Stimulated activated effector memory CD8-positive, alpha-beta T cell treated with anti-CD3 and anti-CD28 coated beads, Interleukin-12 subunit alpha, Interleukin-12 subunit beta, amount 100 ng/mL, for 72 hours (primary cell): ENCODE results near the gene CDC5L.

Source experiments
- ATAC-seq: fragments of 150-1000 bp; cut with Tn5 transposase; 2 replicates; pipeline ENCODE4 v1.10.0; 2021
- DNase-seq, 2 donors: peaks; one replicate each; pipeline ENCODE4 v3.0.0; 2021 to 2022; ENCODE audit warnings: low spot score in 2 of 2
- H3K27ac Mint-ChIP-seq: one replicate; pipeline ENCODE4 v1.8.0; 2022; ENCODE audit warnings: mild to moderate bottlenecking, mixed read lengths
- H3K36me3 Mint-ChIP-seq: one replicate; pipeline ENCODE4 v1.8.0; 2022; ENCODE audit warnings: mild to moderate bottlenecking, mixed read lengths
- H3K4me1 Mint-ChIP-seq: one replicate; pipeline ENCODE4 v1.8.0; 2022; ENCODE audit warnings: mixed read lengths
- H3K4me3 Mint-ChIP-seq: one replicate; pipeline ENCODE4 v1.8.0; 2022; ENCODE audit warnings: mild to moderate bottlenecking, mixed read lengths
- H3K9me3 Mint-ChIP-seq: one replicate; pipeline ENCODE4 v1.8.0; 2022; ENCODE audit warnings: mixed read lengths

The CDC5L gene

DNA sequence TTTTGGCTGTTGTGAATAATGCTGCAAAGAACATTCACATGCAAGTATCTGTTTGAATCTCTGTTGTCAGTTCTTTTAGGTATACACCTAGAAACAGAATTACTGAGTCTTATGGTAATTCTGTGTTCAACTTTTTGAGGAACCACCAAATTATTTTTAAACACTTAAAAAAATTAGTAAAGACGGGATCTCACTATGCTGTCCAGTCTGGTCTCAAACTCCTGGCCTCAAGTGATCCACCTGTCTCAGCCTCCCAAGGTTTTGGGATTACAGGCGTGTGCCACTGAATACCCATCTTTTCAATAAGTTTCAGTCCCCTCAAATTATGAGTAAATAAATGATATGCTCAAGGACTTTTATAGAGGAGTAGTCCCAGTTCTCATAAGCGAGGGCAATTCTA lies 27.5 kb upstream of the CDC5L start:
- Mint-ChIP-seq H3K4me3 (no peak overlapping the region), H3K27ac (no peak overlapping the region), H3K36me3 (no peaks in the 10 kb centered on the region), H3K4me1 (no peaks in the 10 kb centered on the region), H3K9me3 (no peaks in the 10 kb centered on the region)
- DNase-seq (no peak), ATAC-seq (no peak)

DNA sequence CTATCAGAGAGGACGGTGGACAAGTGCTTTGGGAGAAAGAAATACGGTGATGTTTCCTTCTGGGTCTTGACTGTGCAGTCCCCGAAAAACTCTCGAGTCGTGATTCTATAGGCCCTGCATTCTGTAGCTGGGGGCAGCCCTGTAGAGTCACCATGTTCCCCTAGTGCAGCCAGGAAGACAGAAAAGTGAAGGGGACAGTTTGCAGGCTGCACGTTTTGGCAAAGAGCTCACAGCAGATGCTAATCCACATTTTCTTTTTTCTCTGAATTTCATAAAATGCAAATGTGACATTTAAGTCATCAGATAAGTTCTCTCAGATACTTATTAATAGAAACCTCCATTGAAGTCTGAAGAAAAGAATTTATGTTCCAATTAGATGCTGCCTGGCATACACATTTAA lies 25.6 kb upstream of the CDC5L start:
- Mint-ChIP-seq H3K9me3 (no peaks in the 10 kb centered on the region), H3K36me3 (no peaks in the 10 kb centered on the region), H3K4me1 (no peaks in the 10 kb centered on the region), H3K4me3 (no peak overlapping the region), H3K27ac (no peak overlapping the region)
- ATAC-seq = no peak
- DNase-seq = no peak

DNA sequence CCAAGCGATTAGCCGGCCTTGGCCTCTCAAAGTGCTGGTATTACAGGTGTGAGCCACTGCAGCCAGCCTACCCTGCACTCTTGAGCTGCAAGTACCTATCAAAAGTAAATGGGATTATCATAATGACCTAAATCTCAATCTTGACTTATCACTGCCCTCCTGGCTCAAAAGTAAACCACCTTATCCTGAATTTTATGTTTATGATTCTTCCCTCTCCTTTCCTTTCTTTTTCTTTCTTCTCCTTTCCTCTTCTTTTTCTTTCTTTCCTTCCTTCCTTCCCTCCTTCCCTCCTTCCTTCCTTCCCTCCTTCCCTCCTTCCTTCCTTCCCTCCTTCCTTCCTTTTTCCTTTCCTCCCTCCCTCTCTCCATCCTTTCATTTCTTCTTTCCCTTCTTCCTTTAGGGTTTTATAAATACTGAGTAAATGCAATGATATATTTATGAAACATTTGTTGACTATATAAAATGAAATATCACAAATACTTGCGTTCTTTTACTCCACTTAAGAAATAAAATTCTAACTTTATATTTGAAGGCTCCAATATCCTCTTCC lies 24.1 kb upstream of the CDC5L start:
- H3K27ac Mint-ChIP-seq = no peak overlapping the region
- DNase-seq = no peak
- no peaks in the 10 kb centered on the region for H3K36me3 Mint-ChIP-seq

DNA sequence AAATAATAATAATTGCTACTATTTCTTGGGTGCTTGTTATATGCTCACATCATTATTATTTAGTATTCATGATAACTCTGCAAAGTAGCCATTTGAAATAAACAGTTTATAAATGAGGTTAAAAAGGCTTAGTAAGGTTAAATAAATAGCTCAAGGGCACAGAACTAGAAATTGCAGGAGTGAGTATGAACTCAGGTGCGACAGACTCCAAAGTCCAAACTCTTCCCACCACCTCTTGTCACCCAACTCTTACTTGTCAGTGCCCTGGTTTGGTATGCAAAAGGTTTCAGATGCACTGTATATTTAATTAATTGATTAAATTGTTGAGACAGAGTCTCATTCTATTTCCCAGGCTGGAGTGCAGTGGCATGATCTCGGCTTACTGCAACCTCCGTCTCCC lies 20.7 kb upstream of the CDC5L start:
- no peak overlapping the region for H3K27ac Mint-ChIP-seq
- no peaks in the 10 kb centered on the region for H3K4me1 Mint-ChIP-seq
- ATAC-seq (no peak), DNase-seq (no peak)
- no peaks in the 10 kb centered on the region for H3K9me3 Mint-ChIP-seq
- no peak overlapping the region for H3K4me3 Mint-ChIP-seq
- no peaks in the 10 kb centered on the region for H3K36me3 Mint-ChIP-seq

More for the DNA sequence above, 24.1 kb upstream of the CDC5L start:
- H3K4me3 Mint-ChIP-seq = no peak overlapping the region
- no peaks in the 10 kb centered on the region for H3K4me1 Mint-ChIP-seq
- H3K9me3 Mint-ChIP-seq = no peaks in the 10 kb centered on the region
- ATAC-seq = no peak

DNA sequence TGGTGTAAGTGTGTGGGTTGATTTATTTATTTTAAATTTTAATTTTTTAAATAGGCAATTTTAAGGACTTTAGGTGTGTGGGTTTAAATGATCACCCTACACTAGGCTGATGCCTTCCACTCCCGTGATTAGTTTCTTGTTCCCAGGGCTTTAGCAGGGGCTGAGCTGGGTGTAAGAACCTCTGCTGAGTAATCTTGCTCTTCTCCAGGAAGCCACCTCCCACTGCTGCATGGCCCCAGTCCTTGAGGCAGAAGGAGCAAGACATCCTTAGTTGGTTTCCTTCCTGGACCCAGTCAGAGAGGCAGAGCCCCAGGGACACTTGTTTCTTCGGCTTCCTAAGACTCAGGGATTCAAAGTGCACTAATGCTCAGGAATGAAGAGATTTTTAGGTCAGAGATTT lies 19.8 kb upstream of the CDC5L start:
- H3K27ac Mint-ChIP-seq = no peak overlapping the region
- H3K4me3 Mint-ChIP-seq = no peak overlapping the region
- DNase-seq = no peak
- H3K9me3 Mint-ChIP-seq = no peaks in the 10 kb centered on the region
- ATAC-seq = no peak
- H3K4me1 Mint-ChIP-seq = no peaks in the 10 kb centered on the region
- no peaks in the 10 kb centered on the region for H3K36me3 Mint-ChIP-seq

DNA sequence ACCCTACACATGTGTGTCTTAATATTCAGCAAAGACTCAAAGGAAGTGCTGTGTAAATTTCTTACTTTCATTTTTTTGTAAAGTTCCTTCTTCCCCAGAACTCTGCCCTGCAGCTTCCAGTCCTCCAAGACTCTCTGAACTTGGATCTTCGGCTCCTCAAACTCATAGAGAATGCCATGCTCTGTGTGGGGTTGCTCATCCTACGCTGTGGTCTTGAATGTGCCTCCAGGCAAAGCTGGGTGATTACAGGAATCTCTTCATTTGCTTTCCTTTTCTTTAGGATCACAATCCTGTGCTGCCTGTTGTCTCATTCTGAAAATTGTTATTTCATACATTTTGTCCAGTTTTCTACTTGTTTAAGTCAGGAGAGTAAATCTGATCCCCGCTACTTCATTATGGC lies 14.5 kb upstream of the CDC5L start:
- Mint-ChIP-seq H3K36me3 (no peaks in the 10 kb centered on the region), H3K27ac (no peak overlapping the region), H3K4me3 (no peak overlapping the region), H3K4me1 (no peaks in the 10 kb centered on the region), H3K9me3 (no peaks in the 10 kb centered on the region)
- ATAC-seq = no peak
- no peak for DNase-seq

DNA sequence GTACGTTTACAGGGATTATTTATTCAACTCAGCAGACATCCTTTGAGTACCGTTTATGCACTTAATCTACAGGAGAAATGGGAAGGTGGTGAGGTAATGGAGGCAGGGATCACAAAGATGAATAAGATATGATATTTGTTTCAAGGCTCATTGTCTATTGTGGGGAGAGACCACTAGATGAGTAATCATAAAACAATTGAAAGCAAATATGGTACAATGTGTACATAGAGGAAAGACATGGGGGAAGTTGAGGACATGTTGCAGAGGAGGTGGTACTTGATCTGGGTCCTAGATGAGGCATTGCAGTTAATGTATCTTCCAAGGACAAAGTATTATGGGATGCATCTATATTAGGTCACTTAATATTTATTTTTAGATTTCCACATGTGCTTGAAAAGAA lies 13.7 kb upstream of the CDC5L start:
- ATAC-seq = no peak

DNA sequence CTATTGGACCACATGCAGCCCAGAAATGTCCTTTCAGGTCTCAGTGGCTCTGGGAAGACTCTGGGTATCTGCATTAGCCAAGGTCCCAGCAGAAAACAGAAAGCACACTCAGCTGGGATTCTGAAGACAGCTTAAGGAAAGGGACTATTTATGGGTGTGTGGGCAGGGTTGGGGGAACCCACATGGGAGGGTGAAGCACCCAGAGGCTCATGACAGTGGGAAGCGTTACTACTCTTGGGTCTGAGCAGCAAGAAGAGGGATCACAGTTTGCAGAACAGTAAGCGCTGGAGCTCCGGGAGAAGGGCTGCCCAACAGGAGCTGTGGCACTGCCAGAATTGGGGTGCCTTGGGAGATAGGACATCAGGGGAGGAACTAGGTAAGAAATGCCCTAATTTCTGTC lies 12.4 kb upstream of the CDC5L start:
- Mint-ChIP-seq H3K27ac (no peak overlapping the region), H3K36me3 (no peaks in the 10 kb centered on the region), H3K4me3 (no peak overlapping the region), H3K9me3 (no peaks in the 10 kb centered on the region), H3K4me1 (no peaks in the 10 kb centered on the region)
- DNase-seq = no peak
- ATAC-seq = no peak

More for the DNA sequence above, 13.7 kb upstream of the CDC5L start:
- H3K36me3 Mint-ChIP-seq = no peaks in the 10 kb centered on the region
- H3K9me3 Mint-ChIP-seq = no peaks in the 10 kb centered on the region
- H3K4me1 Mint-ChIP-seq = no peaks in the 10 kb centered on the region
- H3K4me3 Mint-ChIP-seq = no peak overlapping the region
- DNase-seq = no peak
- no peak overlapping the region for H3K27ac Mint-ChIP-seq

DNA sequence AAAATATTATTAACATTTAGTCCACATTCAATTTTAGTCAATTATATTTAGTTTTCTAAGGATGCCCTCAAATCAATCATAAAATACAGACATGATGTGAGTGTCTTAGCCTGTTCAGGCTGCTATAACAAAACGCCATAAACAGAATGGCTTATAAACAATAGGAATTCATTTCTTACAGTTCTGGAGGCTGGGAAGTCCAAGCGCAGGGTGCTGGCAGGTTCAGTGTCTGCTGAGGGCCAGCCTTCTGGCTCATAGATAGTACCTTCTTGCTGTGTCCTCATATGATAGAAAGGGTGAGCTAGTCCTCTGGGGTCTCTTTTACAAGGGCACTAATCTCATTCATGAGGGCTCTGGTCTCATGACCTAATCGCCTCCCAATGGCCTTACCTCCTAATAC lies 10.0 kb upstream of the CDC5L start:
- Mint-ChIP-seq H3K4me1 (no peaks in the 10 kb centered on the region), H3K4me3 (no peak overlapping the region), H3K36me3 (no peaks in the 10 kb centered on the region), H3K27ac (no peak overlapping the region), H3K9me3 (no peaks in the 10 kb centered on the region)
- DNase-seq (no peak), ATAC-seq (no peak)

DNA sequence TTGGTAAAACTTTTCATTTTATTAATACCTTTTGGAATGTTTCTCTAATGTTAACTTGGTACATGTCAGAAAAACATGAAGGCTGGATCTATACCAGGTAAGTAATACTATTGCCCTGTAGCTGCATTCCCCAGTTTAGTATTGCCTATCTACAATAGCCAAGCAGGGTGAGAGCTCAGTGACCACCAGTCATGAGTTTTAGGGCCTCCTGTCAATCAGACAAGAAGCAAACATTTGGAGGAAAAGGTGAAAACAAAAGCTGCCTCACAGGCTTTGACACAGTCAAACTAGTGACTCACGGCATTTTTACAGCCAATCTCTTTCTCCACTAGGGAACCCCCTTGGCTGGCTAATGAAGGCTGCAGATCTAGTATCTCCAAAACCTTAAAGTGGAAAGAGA lies 9.5 kb upstream of the CDC5L start:
- Mint-ChIP-seq H3K4me3 (no peak overlapping the region), H3K36me3 (no peaks in the 10 kb centered on the region)
- ATAC-seq = no peak

DNA sequence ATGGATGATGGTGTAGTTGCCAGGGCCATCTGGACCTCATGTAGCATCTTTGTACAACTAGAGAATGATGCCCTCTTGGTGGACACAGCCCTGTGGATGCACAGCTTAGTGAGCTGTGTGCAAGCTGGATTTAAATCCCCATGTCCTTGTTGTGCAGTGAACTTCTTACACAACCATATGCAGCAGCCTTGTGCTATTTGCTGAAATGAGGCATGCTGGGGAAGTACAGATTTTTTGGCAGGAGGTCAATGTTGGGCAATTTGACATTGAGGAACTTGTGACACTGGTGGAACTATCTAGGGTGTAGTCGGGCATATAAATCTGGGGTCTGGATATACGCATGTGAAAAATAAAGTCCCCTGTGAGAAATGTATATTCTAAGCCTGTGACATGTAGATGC lies 5.8 kb upstream of the CDC5L start:
- Mint-ChIP-seq H3K36me3 (peaks cover 5% of the 10 kb centered on the region), H3K9me3 (no peaks in the 10 kb centered on the region), H3K27ac (no peak overlapping the region), H3K4me3 (no peak overlapping the region), H3K4me1 (peaks cover 6% of the 10 kb centered on the region)
- DNase-seq = no peak
- ATAC-seq = no peak

More for the DNA sequence above, 9.5 kb upstream of the CDC5L start:
- no peaks in the 10 kb centered on the region for H3K4me1 Mint-ChIP-seq
- DNase-seq = no peak
- no peaks in the 10 kb centered on the region for H3K9me3 Mint-ChIP-seq
- no peak overlapping the region for H3K27ac Mint-ChIP-seq

DNA sequence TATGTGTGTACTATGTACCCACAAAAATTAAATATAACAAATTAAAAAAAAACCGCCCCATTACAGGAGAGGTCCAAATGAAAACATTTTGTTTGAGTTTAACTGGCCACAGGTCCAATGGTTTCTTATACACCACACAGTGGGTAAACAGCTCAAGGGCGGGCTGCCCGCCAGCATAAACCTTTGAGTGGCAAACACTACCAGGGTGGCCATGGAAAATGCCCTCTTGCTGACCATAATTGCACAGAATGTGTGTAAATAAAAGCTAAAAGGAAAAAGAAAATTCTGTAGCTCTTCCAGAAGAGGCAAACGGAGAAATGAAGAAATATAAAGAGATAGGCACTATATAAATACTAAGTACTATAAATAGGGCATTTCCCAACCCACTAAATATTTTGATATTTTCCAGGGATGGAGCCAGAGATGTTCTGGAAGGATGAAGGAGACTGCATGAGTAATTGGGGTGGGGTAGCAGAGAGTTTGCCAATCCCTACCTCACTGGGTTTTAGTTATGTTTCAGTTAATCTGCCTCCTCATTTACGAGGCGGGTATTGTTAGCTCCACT lies 1.1 kb upstream of the CDC5L start:
- Mint-ChIP-seq H3K4me1 (peaks cover 36% of the 10 kb centered on the region), H3K36me3 (peaks cover 48% of the 10 kb centered on the region), H3K4me3 (peak overlapping the region; percentile 86), H3K9me3 (no peaks in the 10 kb centered on the region), H3K27ac (peak overlapping the region; percentile 92)
- DNase-seq (no peak), ATAC-seq (no peak)

DNA sequence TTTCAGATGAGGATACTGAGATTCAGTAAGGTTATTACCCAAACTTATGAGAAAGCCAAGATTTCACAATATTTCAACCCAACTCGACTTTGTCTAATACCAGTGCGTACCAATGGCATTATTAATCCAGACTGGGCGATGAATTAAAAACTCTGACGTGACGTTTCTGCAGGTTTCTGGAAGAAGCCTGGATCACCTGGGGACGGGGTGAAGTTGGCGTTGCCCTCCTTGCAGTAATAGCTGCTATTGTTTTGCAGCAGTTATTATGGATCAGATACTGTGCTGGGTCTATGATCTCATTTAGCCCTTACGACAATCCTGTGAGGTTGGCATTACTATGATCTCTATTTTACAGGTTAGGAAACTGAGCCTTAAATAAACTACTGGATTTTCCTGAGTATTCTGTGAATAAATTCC lies 569 bp upstream of the CDC5L start:
- Mint-ChIP-seq H3K36me3 (peaks cover 53% of the 10 kb centered on the region), H3K4me3 (peak overlapping the region; percentile 86), H3K9me3 (no peaks in the 10 kb centered on the region), H3K4me1 (peaks cover 41% of the 10 kb centered on the region), H3K27ac (peak overlapping the region; percentile 92)
- ATAC-seq = peak; percentile 27
- no peak for DNase-seq

DNA sequence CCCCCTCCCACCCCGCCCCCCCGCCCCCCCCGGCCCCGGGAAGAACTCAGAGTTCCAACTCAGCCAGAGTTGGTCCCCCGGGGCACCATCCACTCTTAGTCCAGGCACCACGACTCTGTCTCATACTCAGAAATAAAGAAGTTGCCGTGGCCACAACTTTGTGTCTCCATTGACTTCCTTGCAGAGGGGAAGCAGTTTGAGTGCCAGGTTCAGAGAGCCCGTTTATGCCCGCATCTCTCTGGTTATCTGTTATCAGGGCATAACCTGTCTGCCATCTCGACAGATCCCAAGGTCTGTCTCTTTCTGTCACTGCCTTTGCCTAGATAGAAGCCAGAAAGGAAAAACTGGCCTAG lies 605 bp downstream of the CDC5L start:
- peaks cover 42% of the 10 kb centered on the region for H3K4me1 Mint-ChIP-seq

DNA sequence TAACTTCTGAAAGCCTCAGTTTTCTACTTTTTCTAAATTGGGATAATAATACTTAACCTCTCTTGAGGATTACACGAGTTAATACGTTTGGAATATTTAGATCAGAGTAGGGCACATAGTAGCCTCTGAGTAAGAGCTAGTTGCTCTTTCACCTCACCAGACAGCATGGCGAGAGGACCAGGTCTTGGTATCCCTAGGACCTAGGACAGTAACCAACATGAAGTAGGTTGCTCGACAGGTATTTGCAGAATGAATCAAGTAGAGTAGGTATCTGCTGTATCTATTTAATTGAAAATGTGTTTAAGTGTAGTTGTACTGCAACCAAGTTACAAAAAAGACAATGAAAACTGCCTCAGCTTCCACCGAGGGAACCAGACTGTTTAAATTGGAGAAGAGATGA lies 1.4 kb downstream of the CDC5L start:
- ATAC-seq = no peak
- H3K9me3 Mint-ChIP-seq = no peaks in the 10 kb centered on the region
- peaks cover 45% of the 10 kb centered on the region for H3K4me1 Mint-ChIP-seq
- peak overlapping the region; percentile 92 for H3K27ac Mint-ChIP-seq
- DNase-seq = no peak
- peaks cover 73% of the 10 kb centered on the region for H3K36me3 Mint-ChIP-seq
- peak overlapping the region; percentile 86 for H3K4me3 Mint-ChIP-seq

More for the DNA sequence above, 605 bp downstream of the CDC5L start:
- Mint-ChIP-seq H3K4me3 (peak overlapping the region; percentile 86), H3K36me3 (peaks cover 65% of the 10 kb centered on the region), H3K27ac (peak overlapping the region; percentile 92), H3K9me3 (no peaks in the 10 kb centered on the region)
- ATAC-seq (no peak), DNase-seq (peak in 1 of 2 donors; percentile 11)

DNA sequence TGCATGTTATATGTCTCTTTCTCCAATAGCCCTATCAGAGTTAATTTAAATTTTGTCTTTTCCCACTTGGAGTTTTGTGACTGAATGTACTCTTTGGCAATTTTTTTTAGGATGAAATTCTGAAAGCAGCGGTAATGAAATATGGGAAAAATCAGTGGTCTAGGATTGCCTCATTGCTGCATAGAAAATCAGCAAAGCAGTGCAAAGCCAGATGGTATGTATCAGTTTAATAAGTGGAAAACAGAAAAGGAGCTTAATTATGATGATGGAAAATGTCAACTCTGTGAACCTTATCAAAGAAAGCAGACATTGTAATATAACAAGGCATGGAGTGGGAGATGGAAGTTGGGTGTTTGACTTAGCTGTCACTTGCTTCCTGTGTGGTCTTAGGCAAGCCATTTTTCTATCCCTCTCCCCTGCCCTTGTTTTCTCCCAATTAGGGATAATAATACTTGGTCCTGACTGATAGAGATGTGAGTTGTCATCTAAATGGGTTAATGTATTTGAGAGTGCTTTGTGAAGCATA lies 2.7 kb downstream of the CDC5L start:
- no peaks in the 10 kb centered on the region for H3K9me3 Mint-ChIP-seq
- DNase-seq (no peak), ATAC-seq (no peak)
- H3K27ac Mint-ChIP-seq = no peak overlapping the region
- peaks cover 86% of the 10 kb centered on the region for H3K36me3 Mint-ChIP-seq
- peak overlapping the region; percentile 86 for H3K4me3 Mint-ChIP-seq
- H3K4me1 Mint-ChIP-seq = peaks cover 54% of the 10 kb centered on the region
